Activated CD8-positive, alpha-beta memory T cell treated with anti-CD3 and anti-CD28 coated beads for 24 hours (primary cell): Measurements from ENCODE around the gene ARMC9.
"Not testable (repeated sequence)": the region's sequence is repeated elsewhere in the genome, so short reads cannot be mapped to it uniquely, and the experiment has no call there.

Source experiments
- DNase-seq: peaks from one replicate; pipeline ENCODE4 v3.0.0-alpha.2; 2020

Gene ARMC9

DNA sequence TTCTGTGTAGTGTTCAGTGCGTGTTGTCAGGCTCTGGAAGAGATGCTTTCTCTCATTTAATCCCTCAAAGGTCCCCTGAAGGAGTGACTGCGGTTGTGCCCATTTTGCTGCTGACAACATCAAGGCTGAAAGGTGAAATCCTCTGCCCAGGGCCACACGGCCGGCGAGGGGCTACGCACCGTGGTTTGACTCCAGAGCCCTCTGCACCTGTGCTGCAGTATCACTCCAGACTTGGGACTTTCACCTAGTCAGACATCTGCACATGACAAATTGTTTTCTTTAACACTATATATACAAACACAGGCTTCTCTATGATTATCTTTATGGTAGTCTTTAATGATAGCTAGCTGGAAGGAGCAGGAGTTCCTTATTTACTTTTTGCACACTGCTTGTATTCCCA, 90.2 kb downstream of the ARMC9 start:
- no peak for DNase-seq

GRCh38 chr2:231290321-231291015, 92.0 kb downstream of the ARMC9 start:
- DNase-seq = no peak

DNA sequence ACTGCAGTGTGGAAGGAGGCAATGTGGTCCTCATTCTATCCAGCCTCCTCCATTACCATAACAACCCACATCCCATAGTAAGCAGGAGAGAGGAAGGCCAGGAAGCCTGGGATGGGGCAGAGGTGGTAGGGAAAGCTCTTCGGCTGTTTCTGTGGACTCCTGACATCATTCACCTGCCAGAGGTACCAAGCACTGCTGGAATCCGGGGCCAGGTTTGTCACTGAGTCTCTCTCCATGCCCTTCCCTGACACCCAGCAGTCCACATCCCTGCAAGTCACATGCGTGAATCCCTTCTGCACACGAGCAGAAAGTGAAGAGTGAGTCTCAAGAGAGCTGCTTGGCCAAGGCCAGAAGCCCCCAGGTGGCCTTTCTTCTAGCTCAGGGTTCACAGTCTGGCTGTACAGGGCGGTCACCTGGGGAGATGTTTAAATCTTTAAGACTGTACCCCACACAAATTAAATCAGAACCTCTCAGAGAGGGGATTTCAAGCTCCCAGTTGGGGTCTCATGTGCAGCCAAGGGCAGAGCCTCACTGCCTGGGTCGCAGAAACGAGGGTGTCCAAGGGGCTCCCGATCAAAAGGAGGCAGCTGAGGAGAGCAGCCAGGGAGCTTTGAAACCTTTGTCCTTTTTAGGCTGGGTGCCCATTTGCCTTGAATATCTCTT, 94.2 kb downstream of the ARMC9 start:
- no peak for DNase-seq

DNA sequence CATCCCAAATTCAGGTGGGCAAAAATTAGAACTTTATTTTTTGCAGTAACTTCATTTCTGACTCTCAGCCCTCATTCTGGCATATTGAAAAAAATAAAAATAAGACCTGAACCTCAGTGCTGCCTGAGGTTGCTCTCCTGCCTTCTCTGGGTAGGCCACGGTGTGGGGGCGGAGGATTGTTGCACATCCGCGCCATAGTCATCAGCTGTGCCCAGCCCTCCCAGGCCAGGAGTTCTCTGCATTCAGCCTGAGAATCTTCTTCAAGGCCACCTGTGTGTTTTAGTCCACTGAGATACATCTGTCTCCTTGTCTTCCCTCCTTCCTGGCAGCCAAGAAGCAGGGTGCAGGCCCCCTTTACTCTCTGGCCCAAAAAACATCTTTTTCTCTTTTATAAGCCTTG, 94.7 kb downstream of the ARMC9 start:
- DNase-seq = no peak

GRCh38 chr2:231294116-231294515, 95.7 kb downstream of the ARMC9 start:
- DNase-seq = no peak

- no peak for DNase-seq
Observed at GRCh38 chr2:231294571-231295362, 96.3 kb downstream of the ARMC9 start.

DNA sequence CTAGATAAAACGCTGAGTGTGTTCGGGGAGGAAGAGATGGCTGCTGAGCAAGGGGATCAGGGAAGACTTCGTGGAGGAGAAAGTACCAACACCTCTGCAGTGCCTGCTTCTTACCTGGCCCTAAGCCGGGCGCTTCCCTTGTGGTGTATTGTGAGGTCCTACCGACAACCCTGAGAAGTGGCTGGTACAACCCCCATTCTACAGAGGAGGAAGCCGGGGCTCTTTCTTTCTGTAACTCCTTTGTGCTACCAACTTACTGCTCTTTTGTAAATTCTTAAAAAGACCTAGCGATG, 96.9 kb downstream of the ARMC9 start:
- DNase-seq = no peak

- DNase-seq = no peak
Observed at GRCh38 chr2:231296401-231296974, 98.1 kb downstream of the ARMC9 start.

GRCh38 chr2:231297108-231297908, 98.9 kb downstream of the ARMC9 start:
- DNase-seq = no peak

GRCh38 chr2:231298091-231298490, 99.7 kb downstream of the ARMC9 start:
- DNase-seq = no peak

GRCh38 chr2:231299267-231299666, 100.8 kb downstream of the ARMC9 start:
- no peak for DNase-seq

DNA sequence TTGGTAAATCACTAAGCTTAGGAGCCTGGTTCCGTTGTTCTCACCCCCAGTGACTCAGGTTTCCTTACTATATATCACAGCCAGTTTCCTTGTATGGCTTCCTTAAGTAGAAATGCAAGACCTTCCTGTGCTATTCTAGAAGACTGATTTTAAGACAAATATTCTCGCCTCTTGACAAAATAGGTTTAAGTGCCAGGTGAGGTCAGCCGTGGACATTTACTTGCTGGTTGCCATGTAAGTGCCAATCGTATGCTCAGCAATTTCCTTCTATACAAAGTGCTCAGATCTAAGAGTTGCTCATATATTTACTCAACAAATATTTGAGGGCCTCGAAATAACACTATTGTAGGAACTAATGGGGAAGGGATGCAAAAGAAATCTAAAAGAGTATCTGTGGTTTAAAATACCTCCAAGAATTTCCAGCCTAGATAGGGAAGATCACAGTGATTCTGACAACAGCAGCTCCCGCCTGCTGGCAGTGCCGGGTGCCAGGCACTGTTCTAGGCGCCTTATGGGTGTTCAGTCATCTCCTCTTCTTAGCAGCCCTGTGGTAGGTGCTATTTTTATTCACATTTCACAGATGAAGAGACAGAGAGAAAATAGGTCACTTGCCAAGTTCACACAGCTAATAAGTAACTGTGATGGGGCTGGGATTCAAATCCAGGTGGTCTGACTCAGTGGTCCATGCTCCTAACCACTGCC, 101.7 kb downstream of the ARMC9 start:
- no peak for DNase-seq

- no peak for DNase-seq
Observed at GRCh38 chr2:231300722-231301076, 102.3 kb downstream of the ARMC9 start.

GRCh38 chr2:231304259-231304658, 105.8 kb downstream of the ARMC9 start:
- DNase-seq = not testable (repeated sequence)

- DNase-seq = no peak
Observed at GRCh38 chr2:231305221-231305620, 106.8 kb downstream of the ARMC9 start.

DNA sequence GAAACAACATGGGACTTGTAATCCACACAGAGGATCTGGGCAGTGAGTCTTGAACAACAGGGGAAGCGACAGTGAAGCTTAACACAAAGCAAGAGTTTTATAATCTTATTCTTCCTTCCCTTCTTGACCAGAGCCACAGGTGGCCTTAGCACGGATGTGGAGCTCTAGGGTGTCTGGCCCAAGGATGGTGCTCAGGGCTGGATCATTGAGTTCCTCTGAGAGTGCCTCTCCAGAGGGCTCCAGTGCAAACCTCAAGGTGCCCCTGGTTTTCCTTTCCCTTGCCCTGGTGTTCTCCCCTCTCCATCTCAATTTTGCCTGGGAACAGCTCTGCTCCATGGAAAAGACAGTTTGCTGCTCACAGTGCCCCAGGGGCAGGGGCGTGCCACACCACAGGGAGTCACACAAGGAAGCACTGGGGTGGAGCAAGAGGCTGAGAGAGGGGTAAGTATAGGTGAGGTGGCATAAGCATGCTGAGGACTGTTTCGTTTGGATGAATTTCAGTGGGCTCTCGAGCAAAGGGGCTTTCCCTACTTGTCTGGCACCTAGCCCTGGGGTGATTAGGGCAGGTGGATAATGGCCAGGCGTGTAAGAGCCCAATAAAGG, 108.5 kb downstream of the ARMC9 start:
- no peak for DNase-seq

DNA sequence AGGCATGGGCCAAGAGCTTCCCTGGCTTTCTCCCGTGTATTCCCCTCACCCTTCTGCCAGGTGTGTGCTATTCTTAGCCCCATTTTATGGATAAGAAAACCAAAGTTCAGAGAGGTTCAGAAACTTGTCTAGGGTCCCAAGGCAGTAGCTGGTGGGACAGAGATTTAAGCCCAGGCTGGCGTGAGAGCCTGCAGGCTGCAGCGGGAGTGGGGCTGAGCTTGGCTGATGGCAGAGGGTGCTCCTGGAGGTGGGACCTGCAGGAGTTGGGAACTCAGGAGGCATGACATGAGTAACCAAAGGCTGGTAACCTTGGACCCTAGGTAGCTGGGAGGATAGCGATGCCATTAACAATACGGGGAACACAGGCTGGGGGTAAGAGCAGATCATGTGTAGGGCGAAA, 109.8 kb downstream of the ARMC9 start:
- no peak for DNase-seq

DNA sequence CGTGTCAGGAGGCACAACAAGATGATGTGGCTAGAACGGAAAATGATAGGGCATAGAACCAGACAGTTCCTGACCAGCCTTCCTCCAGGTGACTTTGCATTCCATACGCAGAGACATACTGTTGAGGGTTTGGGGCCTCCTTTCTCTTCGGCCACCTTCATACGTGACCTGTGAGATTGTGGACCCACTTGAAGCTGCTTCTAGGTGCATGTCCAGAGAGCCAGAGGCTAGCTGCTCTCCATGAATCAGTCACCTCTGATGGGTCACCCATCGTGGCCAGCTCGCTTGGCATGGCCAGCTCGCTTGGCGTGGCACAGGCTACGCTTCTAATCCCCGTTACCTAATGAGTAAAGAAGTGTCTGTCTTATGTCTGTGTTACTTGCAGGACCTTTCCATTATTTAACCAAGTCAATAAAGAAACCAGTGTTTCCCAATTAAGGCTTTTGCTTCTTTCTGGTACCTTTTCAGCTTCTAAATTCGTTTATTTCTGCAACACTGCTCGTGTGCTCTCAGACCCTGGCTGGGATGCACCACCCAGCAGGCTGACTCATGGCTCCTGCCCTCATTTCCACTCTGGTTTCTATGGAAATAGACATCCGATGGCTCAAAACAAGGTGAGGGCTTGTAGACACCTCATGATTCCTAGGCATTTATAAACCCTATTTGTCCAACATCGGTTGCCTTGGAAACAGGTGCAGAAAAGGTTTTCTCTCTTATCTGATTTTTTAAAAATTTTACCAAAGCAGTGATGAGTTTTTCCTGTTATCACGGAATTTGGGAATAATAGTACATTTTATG, 110.4 kb downstream of the ARMC9 start:
- no peak for DNase-seq

DNA sequence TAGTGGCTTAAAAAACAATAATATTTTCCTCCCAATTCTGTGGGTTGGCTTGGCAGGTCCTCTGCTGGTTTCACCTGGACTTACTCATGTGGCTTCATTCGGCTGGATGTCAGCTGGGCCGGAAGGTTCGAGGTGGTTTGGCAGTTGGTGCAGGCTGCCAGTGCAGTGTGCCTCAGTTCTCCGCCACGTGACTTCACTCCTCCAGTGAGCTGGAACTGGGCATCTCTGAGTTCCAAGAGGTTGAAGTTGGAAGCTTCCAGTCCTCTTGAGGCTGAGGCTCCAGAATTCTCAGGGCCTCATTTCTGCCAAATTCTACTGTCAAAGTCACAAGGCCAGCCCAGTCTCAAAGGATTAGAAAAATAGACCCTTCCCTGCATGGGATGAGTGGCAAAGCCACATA, 113.6 kb downstream of the ARMC9 start:
- DNase-seq = no peak

GRCh38 chr2:231315896-231316295, 117.5 kb downstream of the ARMC9 start:
- no peak for DNase-seq

GRCh38 chr2:231317579-231317978, 119.1 kb downstream of the ARMC9 start:
- no peak for DNase-seq
